Measurements from ENCODE around the gene CNGA1.
"Not testable (repeated sequence)": the region's sequence is repeated elsewhere in the genome, so short reads cannot be mapped to it uniquely, and the experiment has no call there.

The CNGA1 gene

GRCh38 chr4:48008021-48008596 lies 8.4 kb downstream of the CNGA1 start:
- no peak for DNase-seq
- Histone ChIP-seq H3K9ac (ENCODE audit: low read depth, low read length) (no peak overlapping the region), H3K79me2 (ENCODE audit: insufficient read depth, low read length) (no peaks in the 10 kb centered on the region), H2AFZ (ENCODE audit: low read depth, low read length) (no peak overlapping the region), H3K9me3 (ENCODE audit: insufficient read depth, low read length, severe bottlenecking) (peaks cover 12% of the 10 kb centered on the region), H3K4me3 (ENCODE audit: low read depth in 1 of 2, low read length in 2 of 2) (no peak overlapping the region), H3K27ac (ENCODE audit: low read length) (no peak overlapping the region), H3K27me3 (ENCODE audit: insufficient read depth, low read length, poor library complexity) (no peaks in the 10 kb centered on the region), H4K20me1 (ENCODE audit: insufficient read depth, low read length) (no peaks in the 10 kb centered on the region), H3K4me1 (ENCODE audit: insufficient read depth, low read length) (no peaks in the 10 kb centered on the region), H3K4me2 (ENCODE audit: insufficient read depth, low read length) (no peak overlapping the region), H3K36me3 (ENCODE audit: insufficient read depth, low read length) (no peaks in the 10 kb centered on the region)
- no peak for TF ChIP-seq EZH2 (IDR thresholded peaks at IDR 0.05; ENCODE audit: borderline replicate concordance, low read depth, low read length, severe bottlenecking)
- TF ChIP-seq CTCF (IDR thresholded peaks at IDR 0.05; ENCODE audit: borderline replicate concordance, extremely low read depth, low read length, poor library complexity, severe bottlenecking), result no peak
- no peak for ATAC-seq (ENCODE audit: insufficient read depth, low read depth)

DNA sequence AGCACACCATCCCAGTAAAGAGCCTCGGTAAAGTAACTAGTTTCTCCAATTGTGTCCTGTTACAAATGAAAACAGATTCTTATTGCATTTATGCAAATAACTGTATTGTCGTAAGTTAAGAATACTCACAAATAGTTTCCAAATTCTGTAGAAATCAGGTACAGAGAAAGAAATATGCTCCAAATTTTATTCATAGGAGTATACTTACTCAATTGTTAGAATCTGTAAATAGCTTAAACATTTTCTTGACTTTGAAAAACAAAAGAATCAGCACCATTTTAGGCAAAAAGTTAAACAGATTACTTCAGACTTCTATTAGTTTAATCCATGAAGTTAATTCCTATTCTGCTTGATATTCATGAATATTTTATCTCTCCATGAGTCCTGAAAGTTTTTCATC lies 10.7 kb downstream of the CNGA1 start:
- Histone ChIP-seq H3K79me2 (ENCODE audit: insufficient read depth, low read length) (no peaks in the 10 kb centered on the region), H3K4me3 (ENCODE audit: low read depth in 1 of 2, low read length in 2 of 2) (no peak overlapping the region), H3K27ac (ENCODE audit: low read length) (no peak overlapping the region), H3K9ac (ENCODE audit: low read depth, low read length) (no peak overlapping the region), H3K4me2 (ENCODE audit: insufficient read depth, low read length) (no peak overlapping the region), H2AFZ (ENCODE audit: low read depth, low read length) (no peak overlapping the region), H3K36me3 (ENCODE audit: insufficient read depth, low read length) (no peaks in the 10 kb centered on the region), H3K9me3 (ENCODE audit: insufficient read depth, low read length, severe bottlenecking) (peaks cover 12% of the 10 kb centered on the region), H3K4me1 (ENCODE audit: insufficient read depth, low read length) (no peaks in the 10 kb centered on the region), H4K20me1 (ENCODE audit: insufficient read depth, low read length) (no peaks in the 10 kb centered on the region), H3K27me3 (ENCODE audit: insufficient read depth, low read length, poor library complexity) (no peaks in the 10 kb centered on the region)
- ATAC-seq (ENCODE audit: insufficient read depth, low read depth) (no peak), DNase-seq (no peak)
- TF ChIP-seq EZH2 (IDR thresholded peaks at IDR 0.05; ENCODE audit: borderline replicate concordance, low read depth, low read length, severe bottlenecking), result no peak
- TF ChIP-seq CTCF (IDR thresholded peaks at IDR 0.05; ENCODE audit: borderline replicate concordance, extremely low read depth, low read length, poor library complexity, severe bottlenecking), result no peak

- H3K4me2 ChIP-seq (ENCODE audit: insufficient read depth, low read length); H3K27ac ChIP-seq (ENCODE audit: low read length); H3K9ac ChIP-seq (ENCODE audit: low read depth, low read length); H2AFZ ChIP-seq (ENCODE audit: low read depth, low read length); H3K27me3 ChIP-seq (ENCODE audit: insufficient read depth, low read length, poor library complexity); DNase-seq; H3K9me3 ChIP-seq (ENCODE audit: insufficient read depth, low read length, severe bottlenecking); H3K36me3 ChIP-seq (ENCODE audit: insufficient read depth, low read length); ATAC-seq (ENCODE audit: insufficient read depth, low read depth); H3K79me2 ChIP-seq (ENCODE audit: insufficient read depth, low read length); H3K4me3 ChIP-seq (ENCODE audit: low read depth in 1 of 2, low read length in 2 of 2); H3K4me1 ChIP-seq (ENCODE audit: insufficient read depth, low read length); H4K20me1 ChIP-seq (ENCODE audit: insufficient read depth, low read length): not testable (repeated sequence)
Measured at GRCh38 chr4:48003568-48003967, 12.9 kb downstream of the CNGA1 start.

GRCh38 chr4:48002267-48002666 lies 14.2 kb downstream of the CNGA1 start:
- Histone ChIP-seq H3K4me1 (ENCODE audit: insufficient read depth, low read length) (no peaks in the 10 kb centered on the region), H3K9me3 (ENCODE audit: insufficient read depth, low read length, severe bottlenecking) (peaks cover 8% of the 10 kb centered on the region), H2AFZ (ENCODE audit: low read depth, low read length) (no peak overlapping the region), H3K27me3 (ENCODE audit: insufficient read depth, low read length, poor library complexity) (no peaks in the 10 kb centered on the region), H3K27ac (ENCODE audit: low read length) (no peak overlapping the region), H3K9ac (ENCODE audit: low read depth, low read length) (no peak overlapping the region), H3K4me2 (ENCODE audit: insufficient read depth, low read length) (no peak overlapping the region), H4K20me1 (ENCODE audit: insufficient read depth, low read length) (no peaks in the 10 kb centered on the region), H3K79me2 (ENCODE audit: insufficient read depth, low read length) (no peaks in the 10 kb centered on the region), H3K36me3 (ENCODE audit: insufficient read depth, low read length) (no peaks in the 10 kb centered on the region), H3K4me3 (ENCODE audit: low read depth in 1 of 2, low read length in 2 of 2) (no peak overlapping the region)
- DNase-seq, result no peak
- no peak for ATAC-seq (ENCODE audit: insufficient read depth, low read depth)
- TF ChIP-seq EZH2 (IDR thresholded peaks at IDR 0.05; ENCODE audit: borderline replicate concordance, low read depth, low read length, severe bottlenecking), result no peak
- TF ChIP-seq CTCF (IDR thresholded peaks at IDR 0.05; ENCODE audit: borderline replicate concordance, extremely low read depth, low read length, poor library complexity, severe bottlenecking), result no peak
